Effector memory CD8-positive, alpha-beta T cell (primary cell): ENCODE measurements around the gene SBSN.

Experiments
- ATAC-seq: fragments of 150-1000 bp; cut with Tn5 transposase; replicated peaks from 2 replicates; pipeline ENCODE4 v1.10.0; 2021; ENCODE audit warnings: mild to moderate bottlenecking, moderate library complexity
- DNase-seq, 3 experiments: peaks; one replicate each; pipeline ENCODE4 v3.0.0; 2021
- H3K27ac Mint-ChIP-seq, 2 donors: one replicate each; pipeline ENCODE4 v1.8.0; 2022; ENCODE audit warnings: mild to moderate bottlenecking in 2 of 2, mixed read lengths in 2 of 2, moderate library complexity in 2 of 2
- H3K27me3 Mint-ChIP-seq, 2 donors: one replicate each; pipeline ENCODE4 v1.8.0; 2022; ENCODE audit warnings: mixed read lengths in 2 of 2
- H3K36me3 Mint-ChIP-seq: one replicate; pipeline ENCODE4 v1.8.0; 2022; ENCODE audit warnings: mild to moderate bottlenecking, moderate library complexity, mixed read lengths; ENCODE audit not compliant: insufficient read depth
- H3K4me1 Mint-ChIP-seq, 2 donors: one replicate each; pipeline ENCODE4 v1.8.0; 2022; ENCODE audit warnings: low read depth in 2 of 2, mixed read lengths in 2 of 2
- H3K4me3 Mint-ChIP-seq, 2 donors: one replicate each; pipeline ENCODE4 v1.8.0; 2022; ENCODE audit warnings: mild to moderate bottlenecking in 2 of 2, mixed read lengths in 2 of 2, moderate library complexity in 2 of 2
- H3K9me3 Mint-ChIP-seq, 2 donors: one replicate each; pipeline ENCODE4 v1.8.0; 2022; ENCODE audit warnings: mixed read lengths in 2 of 2

Gene SBSN

GRCh38 chr19:35549879-35550523 lies 21.9 kb upstream of the SBSN start:
- H3K36me3 Mint-ChIP-seq, result peaks cover 12% of the 10 kb centered on the region
- H3K9me3 Mint-ChIP-seq, result no peaks in the 10 kb centered on the region
- H3K27ac Mint-ChIP-seq, result peak overlapping the region in 1 of 2 donors; percentile 18
- DNase-seq, result no peak
- H3K4me1 Mint-ChIP-seq, result peaks cover 17 to 29% of the 10 kb centered on the region in 2 donors
- no peak overlapping the region for H3K4me3 Mint-ChIP-seq
- no peaks in the 10 kb centered on the region for H3K27me3 Mint-ChIP-seq
- ATAC-seq, result no peak

GRCh38 chr19:35549174-35549788 lies 21.2 kb upstream of the SBSN start:
- DNase-seq (peak; percentile 47 to 58 (median 57)), ATAC-seq (no peak)
- Mint-ChIP-seq H3K9me3 (no peaks in the 10 kb centered on the region), H3K4me1 (peaks cover 24 to 35% of the 10 kb centered on the region in 2 donors), H3K27ac (peak overlapping the region in 1 of 2 donors; percentile 18), H3K27me3 (no peaks in the 10 kb centered on the region), H3K36me3 (peaks cover 15% of the 10 kb centered on the region), H3K4me3 (no peak overlapping the region)

GRCh38 chr19:35546532-35546931 lies 18.4 kb upstream of the SBSN start:
- ATAC-seq, result no peak
- Mint-ChIP-seq H3K9me3 (no peaks in the 10 kb centered on the region), H3K27ac (peak overlapping the region; percentile 88 to 94), H3K4me3 (peak overlapping the region; percentile 91 to 94), H3K27me3 (no peaks in the 10 kb centered on the region), H3K36me3 (peaks cover 16% of the 10 kb centered on the region), H3K4me1 (peaks cover 24 to 35% of the 10 kb centered on the region in 2 donors)
- DNase-seq, result no peak

- peak; percentile 47 to 68 (median 67) for DNase-seq
- Mint-ChIP-seq H3K4me3 (peak overlapping the region; percentile 91 to 94), H3K27me3 (no peaks in the 10 kb centered on the region)
Measured at GRCh38 chr19:35545855-35546381, 17.8 kb upstream of the SBSN start.

GRCh38 chr19:35545001-35545854 lies 17.1 kb upstream of the SBSN start, which contains the start of gene TMEM147:
Gene TMEM147 (plus strand): TSS chr19:35545626. CDS start chr19:35545740, 114 bp downstream.
- ATAC-seq, result peak; percentile 77
- H3K9me3 Mint-ChIP-seq, result no peaks in the 10 kb centered on the region
- H3K4me3 Mint-ChIP-seq, result peak within 1 kb of the TSS; percentile 91 to 94
- peak; percentile 68 to 72 (median 70) for DNase-seq
- H3K4me1 Mint-ChIP-seq, result peaks cover 26 to 35% of the 10 kb centered on the region in 2 donors
- H3K36me3 Mint-ChIP-seq, result peaks cover 16% of the 10 kb centered on the region
- peak within 1 kb of the TSS; percentile 88 to 94 for H3K27ac Mint-ChIP-seq
- no peaks in the 10 kb centered on the region for H3K27me3 Mint-ChIP-seq

More at GRCh38 chr19:35545855-35546381, 17.8 kb upstream of the SBSN start:
- peaks cover 16% of the 10 kb centered on the region for H3K36me3 Mint-ChIP-seq
- H3K9me3 Mint-ChIP-seq, result no peaks in the 10 kb centered on the region
- peak; percentile 85 for ATAC-seq
- H3K4me1 Mint-ChIP-seq, result peaks cover 24 to 35% of the 10 kb centered on the region in 2 donors
- peak overlapping the region; percentile 88 to 94 for H3K27ac Mint-ChIP-seq

- DNase-seq, result no peak
- Mint-ChIP-seq H3K36me3 (peaks cover 16% of the 10 kb centered on the region), H3K27me3 (no peaks in the 10 kb centered on the region), H3K27ac (peak overlapping the region; percentile 88 to 94), H3K4me1 (peaks cover 26 to 33% of the 10 kb centered on the region in 2 donors), H3K9me3 (no peaks in the 10 kb centered on the region), H3K4me3 (peak overlapping the region; percentile 91 to 94)
- no peak for ATAC-seq
Measured at GRCh38 chr19:35544110-35544802, 16.1 kb upstream of the SBSN start.

GRCh38 chr19:35543280-35544109 lies 15.4 kb upstream of the SBSN start:
- H3K27me3 Mint-ChIP-seq, result no peaks in the 10 kb centered on the region
- DNase-seq (no peak), ATAC-seq (no peak)
- H3K4me1 Mint-ChIP-seq, result peaks cover 18 to 25% of the 10 kb centered on the region in 2 donors
- H3K36me3 Mint-ChIP-seq, result peaks cover 16% of the 10 kb centered on the region
- no peaks in the 10 kb centered on the region for H3K9me3 Mint-ChIP-seq
- H3K4me3 Mint-ChIP-seq, result no peak overlapping the region
- peak overlapping the region in 1 of 2 donors; percentile 32 for H3K27ac Mint-ChIP-seq

- DNase-seq (no peak), ATAC-seq (no peak)
- no peaks in the 10 kb centered on the region for H3K9me3 Mint-ChIP-seq
- no peak overlapping the region for H3K27ac Mint-ChIP-seq
- peaks cover 2% of the 10 kb centered on the region in 2 donors for H3K27me3 Mint-ChIP-seq
- H3K4me1 Mint-ChIP-seq, result peaks cover 16 to 22% of the 10 kb centered on the region in 2 donors
- H3K4me3 Mint-ChIP-seq, result no peak overlapping the region
- H3K36me3 Mint-ChIP-seq, result peaks cover 16% of the 10 kb centered on the region
Measured at GRCh38 chr19:35542209-35542608, 14.1 kb upstream of the SBSN start.

GRCh38 chr19:35540356-35540927 lies 12.3 kb upstream of the SBSN start:
- ATAC-seq, result no peak
- Mint-ChIP-seq H3K4me3 (no peak overlapping the region), H3K27ac (peak overlapping the region; percentile 39 to 46)

GRCh38 chr19:35539850-35540249 lies 11.7 kb upstream of the SBSN start:
- Mint-ChIP-seq H3K9me3 (no peaks in the 10 kb centered on the region), H3K27me3 (peaks cover 13 to 16% of the 10 kb centered on the region in 2 donors), H3K36me3 (peaks cover 4% of the 10 kb centered on the region), H3K27ac (peak overlapping the region; percentile 39 to 46), H3K4me3 (no peak overlapping the region), H3K4me1 (peaks cover 5 to 9% of the 10 kb centered on the region in 2 donors)
- ATAC-seq (no peak), DNase-seq (no peak)

More at GRCh38 chr19:35540356-35540927, 12.3 kb upstream of the SBSN start:
- H3K4me1 Mint-ChIP-seq, result peaks cover 7 to 11% of the 10 kb centered on the region in 2 donors
- H3K27me3 Mint-ChIP-seq, result peaks cover 10 to 13% of the 10 kb centered on the region in 2 donors
- no peaks in the 10 kb centered on the region for H3K9me3 Mint-ChIP-seq
- H3K36me3 Mint-ChIP-seq, result peaks cover 4% of the 10 kb centered on the region
- no peak for DNase-seq

- H3K9me3 Mint-ChIP-seq, result no peaks in the 10 kb centered on the region
- H3K36me3 Mint-ChIP-seq, result peaks cover 2% of the 10 kb centered on the region
- peaks cover under 1 to 4% of the 10 kb centered on the region in 2 donors for H3K4me1 Mint-ChIP-seq
- peaks cover 18 to 19% of the 10 kb centered on the region in 2 donors for H3K27me3 Mint-ChIP-seq
- no peak for DNase-seq
- H3K4me3 Mint-ChIP-seq, result no peak overlapping the region
- H3K27ac Mint-ChIP-seq, result no peak overlapping the region
- ATAC-seq, result no peak
Measured at GRCh38 chr19:35539314-35539713, 11.2 kb upstream of the SBSN start.
